ENCODE results near the gene DSCAML1.

DSCAML1 gene

GRCh38 chr11:117747892-117748291 lies 49.1 kb downstream of the DSCAML1 start:
- ChIA-PET POLR2A (no interaction called here), CTCF (no interaction called here)
- no peak for DNase-seq (ENCODE audit: extremely low spot score)
- TF ChIP-seq CTBP1 (IDR thresholded peaks at IDR 0.05; ENCODE audit: borderline replicate concordance) = no peak
- no peak for TF ChIP-seq LEF1 (IDR thresholded peaks at IDR 0.05; ENCODE audit: borderline replicate concordance)
- no peak for TF ChIP-seq FOXK2 (IDR thresholded peaks at IDR 0.05)
- no peak for TF ChIP-seq SUZ12 (IDR thresholded peaks at IDR 0.05)
- TF ChIP-seq BHLHE40 (IDR thresholded peaks at IDR 0.05; ENCODE audit: borderline replicate concordance) = no peak
- TF ChIP-seq TARDBP (IDR thresholded peaks at IDR 0.05) = no peak
- TF ChIP-seq PKNOX1 (IDR thresholded peaks at IDR 0.05) = no peak
- no peak for TF ChIP-seq L3MBTL2 (conservative IDR thresholded peaks at IDR 0.05)
- no peak for TF ChIP-seq ARNT (IDR thresholded peaks at IDR 0.05)
- no peak for TF ChIP-seq HDGF (IDR thresholded peaks at IDR 0.05; ENCODE audit: borderline replicate concordance)
- TF ChIP-seq FOXA1 (IDR thresholded peaks at IDR 0.05) = no peak
- no peak for TF ChIP-seq NFRKB (IDR thresholded peaks at IDR 0.05)
- TF ChIP-seq SP1 (IDR thresholded peaks at IDR 0.05) = no peak

- POLR2A ChIA-PET = no interaction called here
- CTCF ChIA-PET = no interaction called here
- no peak for TF ChIP-seq LEF1 (IDR thresholded peaks at IDR 0.05; ENCODE audit: borderline replicate concordance)
- no peak for TF ChIP-seq TARDBP (IDR thresholded peaks at IDR 0.05)
- no peak for TF ChIP-seq ELF4 (IDR thresholded peaks at IDR 0.05)
- no peak for TF ChIP-seq SP1 (IDR thresholded peaks at IDR 0.05)
- TF ChIP-seq NFRKB (IDR thresholded peaks at IDR 0.05) = no peak
- no peak for TF ChIP-seq SUZ12 (IDR thresholded peaks at IDR 0.05)
- no peak for TF ChIP-seq FOXA1 (IDR thresholded peaks at IDR 0.05)
- no peak for TF ChIP-seq FOXM1 (IDR thresholded peaks at IDR 0.05; ENCODE audit: borderline replicate concordance)
- no peak for TF ChIP-seq PKNOX1 (IDR thresholded peaks at IDR 0.05)
- TF ChIP-seq ARNT (IDR thresholded peaks at IDR 0.05) = no peak
- no peak for TF ChIP-seq FOXK2 (IDR thresholded peaks at IDR 0.05)
- TF ChIP-seq ZNF384 (IDR thresholded peaks at IDR 0.05) = no peak
- TF ChIP-seq L3MBTL2 (conservative IDR thresholded peaks at IDR 0.05) = no peak
- TF ChIP-seq HDGF (IDR thresholded peaks at IDR 0.05; ENCODE audit: borderline replicate concordance) = no peak
- TF ChIP-seq CTBP1 (IDR thresholded peaks at IDR 0.05; ENCODE audit: borderline replicate concordance) = no peak
- TF ChIP-seq BHLHE40 (IDR thresholded peaks at IDR 0.05; ENCODE audit: borderline replicate concordance) = no peak
These were observed 51.7 kb downstream of the DSCAML1 start for GRCh38 chr11:117745346-117745745.

GRCh38 chr11:117744471-117745150 lies 52.4 kb downstream of the DSCAML1 start:
- DNase-seq (ENCODE audit: extremely low spot score) = no peak
- CTCF ChIA-PET = no interaction called here
- POLR2A ChIA-PET = no interaction called here
- TF ChIP-seq LEF1 (IDR thresholded peaks at IDR 0.05; ENCODE audit: borderline replicate concordance) = no peak
- TF ChIP-seq TARDBP (IDR thresholded peaks at IDR 0.05) = no peak
- TF ChIP-seq NFRKB (IDR thresholded peaks at IDR 0.05) = no peak
- TF ChIP-seq SUZ12 (IDR thresholded peaks at IDR 0.05) = no peak
- no peak for TF ChIP-seq FOXA1 (IDR thresholded peaks at IDR 0.05)
- no peak for TF ChIP-seq ELF4 (IDR thresholded peaks at IDR 0.05)
- no peak for TF ChIP-seq ZNF384 (IDR thresholded peaks at IDR 0.05)
- TF ChIP-seq FOXM1 (IDR thresholded peaks at IDR 0.05; ENCODE audit: borderline replicate concordance) = no peak
- no peak for TF ChIP-seq PKNOX1 (IDR thresholded peaks at IDR 0.05)
- no peak for TF ChIP-seq SP1 (IDR thresholded peaks at IDR 0.05)
- no peak for TF ChIP-seq L3MBTL2 (conservative IDR thresholded peaks at IDR 0.05)
- no peak for TF ChIP-seq HDGF (IDR thresholded peaks at IDR 0.05; ENCODE audit: borderline replicate concordance)
- TF ChIP-seq FOXK2 (IDR thresholded peaks at IDR 0.05) = no peak

More at GRCh38 chr11:117745346-117745745, 51.7 kb downstream of the DSCAML1 start:
- no peak for DNase-seq (ENCODE audit: extremely low spot score)

- DNase-seq (ENCODE audit: extremely low spot score) = no peak
- no peak for TF ChIP-seq TARDBP (IDR thresholded peaks at IDR 0.05)
- no peak for TF ChIP-seq ELF4 (IDR thresholded peaks at IDR 0.05)
- TF ChIP-seq SUZ12 (IDR thresholded peaks at IDR 0.05) = no peak
- TF ChIP-seq L3MBTL2 (conservative IDR thresholded peaks at IDR 0.05) = no peak
- TF ChIP-seq HDGF (IDR thresholded peaks at IDR 0.05; ENCODE audit: borderline replicate concordance) = no peak
- TF ChIP-seq ZNF384 (IDR thresholded peaks at IDR 0.05) = no peak
- ChIA-PET POLR2A (no interaction called here), CTCF (no interaction called here)
These were observed 53.7 kb downstream of the DSCAML1 start for GRCh38 chr11:117743121-117743815.

GRCh38 chr11:117738246-117738957 lies 58.6 kb downstream of the DSCAML1 start:
- ChIA-PET CTCF (interaction anchor here (0.5 kb wide), 1 partner anchor 1077 kb away, joined by 3 read pairs; no protein-coding TSS in a partner anchor), POLR2A (interaction anchor here (0.6 kb wide), 1 partner anchor 78 kb away, joined by 3 read pairs; no protein-coding TSS in a partner anchor)
- no peak for DNase-seq (ENCODE audit: extremely low spot score)
- no peak for TF ChIP-seq FOXK2 (IDR thresholded peaks at IDR 0.05)
